Activated naive CD8-positive, alpha-beta T cell (primary cell): Measurements from ENCODE around the gene WNT7B.

Experiments
- H3K27ac Mint-ChIP-seq: one replicate; pipeline ENCODE4 v1.8.0; 2021; ENCODE audit warnings: mixed read lengths
- H3K27me3 Mint-ChIP-seq: one replicate; pipeline ENCODE4 v1.8.0; 2021; ENCODE audit warnings: mixed read lengths
- H3K36me3 Mint-ChIP-seq: one replicate; pipeline ENCODE4 v1.8.0; 2021; ENCODE audit warnings: mixed read lengths
- H3K4me1 Mint-ChIP-seq: one replicate; pipeline ENCODE4 v1.8.0; 2021; ENCODE audit warnings: low read depth, mixed read lengths
- H3K4me3 Mint-ChIP-seq: one replicate; pipeline ENCODE4 v1.8.0; 2021; ENCODE audit warnings: mild to moderate bottlenecking, mixed read lengths
- H3K9me3 Mint-ChIP-seq: one replicate; pipeline ENCODE4 v1.8.0; 2021; ENCODE audit warnings: low read depth, mixed read lengths

Gene WNT7B

DNA sequence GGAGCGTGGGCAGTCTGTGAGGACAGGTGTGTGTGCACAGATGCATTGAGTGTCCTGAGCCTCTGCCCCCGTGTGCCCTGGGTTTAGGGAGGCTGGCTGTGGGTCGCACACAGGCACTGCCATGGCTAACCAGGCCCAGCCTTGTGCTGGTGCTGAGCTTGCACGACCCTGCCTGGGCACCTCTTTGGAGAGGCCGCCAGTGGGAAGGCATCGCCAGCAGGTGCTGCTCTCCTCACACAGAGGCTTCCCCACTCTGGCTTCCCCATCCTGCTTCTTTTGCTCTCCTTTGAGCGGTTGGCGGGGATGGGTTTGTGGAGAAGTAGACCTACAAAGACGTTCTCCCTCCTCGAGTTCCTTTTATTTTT, 4.1 kb downstream of the WNT7B start:
- Mint-ChIP-seq H3K4me3 (no peak overlapping the region), H3K27ac (no peak overlapping the region), H3K9me3 (no peaks in the 10 kb centered on the region), H3K27me3 (peaks cover 26% of the 10 kb centered on the region), H3K4me1 (peaks cover 14% of the 10 kb centered on the region), H3K36me3 (no peaks in the 10 kb centered on the region)

- Mint-ChIP-seq H3K27me3 (peaks cover 24% of the 10 kb centered on the region), H3K36me3 (no peaks in the 10 kb centered on the region), H3K27ac (no peak overlapping the region), H3K4me3 (no peak overlapping the region), H3K9me3 (no peaks in the 10 kb centered on the region), H3K4me1 (peaks cover 10% of the 10 kb centered on the region)
Measured at GRCh38 chr22:45972091-45972888, 4.7 kb downstream of the WNT7B start.

- no peak overlapping the region for H3K27ac Mint-ChIP-seq
- H3K27me3 Mint-ChIP-seq = peaks cover 24% of the 10 kb centered on the region
Measured at GRCh38 chr22:45971408-45972028, 5.4 kb downstream of the WNT7B start.

GRCh38 chr22:45970705-45971407, 6.1 kb downstream of the WNT7B start:
- peaks cover 24% of the 10 kb centered on the region for H3K27me3 Mint-ChIP-seq
- H3K36me3 Mint-ChIP-seq = no peaks in the 10 kb centered on the region
- H3K27ac Mint-ChIP-seq = no peak overlapping the region
- peaks cover 10% of the 10 kb centered on the region for H3K4me1 Mint-ChIP-seq
- H3K9me3 Mint-ChIP-seq = no peaks in the 10 kb centered on the region
- peak overlapping the region; percentile 23 for H3K4me3 Mint-ChIP-seq

More at GRCh38 chr22:45971408-45972028, 5.4 kb downstream of the WNT7B start:
- Mint-ChIP-seq H3K4me3 (no peak overlapping the region), H3K36me3 (no peaks in the 10 kb centered on the region), H3K9me3 (no peaks in the 10 kb centered on the region), H3K4me1 (peaks cover 10% of the 10 kb centered on the region)

- Mint-ChIP-seq H3K9me3 (no peaks in the 10 kb centered on the region), H3K4me3 (no peak overlapping the region), H3K27ac (no peak overlapping the region), H3K27me3 (peaks cover 19% of the 10 kb centered on the region), H3K36me3 (no peaks in the 10 kb centered on the region), H3K4me1 (peaks cover 6% of the 10 kb centered on the region)
Measured at GRCh38 chr22:45969801-45970470, 7.0 kb downstream of the WNT7B start.

- Mint-ChIP-seq H3K4me3 (no peak overlapping the region), H3K9me3 (no peaks in the 10 kb centered on the region), H3K27ac (no peak overlapping the region), H3K36me3 (no peaks in the 10 kb centered on the region), H3K27me3 (peaks cover 15% of the 10 kb centered on the region), H3K4me1 (peaks cover 4% of the 10 kb centered on the region)
Measured at GRCh38 chr22:45969414-45969799, 7.6 kb downstream of the WNT7B start.

GRCh38 chr22:45968751-45969413, 8.1 kb downstream of the WNT7B start:
- H3K4me3 Mint-ChIP-seq = no peak overlapping the region
- H3K4me1 Mint-ChIP-seq = peaks cover 4% of the 10 kb centered on the region
- no peak overlapping the region for H3K27ac Mint-ChIP-seq
- H3K9me3 Mint-ChIP-seq = no peaks in the 10 kb centered on the region
- H3K27me3 Mint-ChIP-seq = peaks cover 11% of the 10 kb centered on the region
- H3K36me3 Mint-ChIP-seq = no peaks in the 10 kb centered on the region

DNA sequence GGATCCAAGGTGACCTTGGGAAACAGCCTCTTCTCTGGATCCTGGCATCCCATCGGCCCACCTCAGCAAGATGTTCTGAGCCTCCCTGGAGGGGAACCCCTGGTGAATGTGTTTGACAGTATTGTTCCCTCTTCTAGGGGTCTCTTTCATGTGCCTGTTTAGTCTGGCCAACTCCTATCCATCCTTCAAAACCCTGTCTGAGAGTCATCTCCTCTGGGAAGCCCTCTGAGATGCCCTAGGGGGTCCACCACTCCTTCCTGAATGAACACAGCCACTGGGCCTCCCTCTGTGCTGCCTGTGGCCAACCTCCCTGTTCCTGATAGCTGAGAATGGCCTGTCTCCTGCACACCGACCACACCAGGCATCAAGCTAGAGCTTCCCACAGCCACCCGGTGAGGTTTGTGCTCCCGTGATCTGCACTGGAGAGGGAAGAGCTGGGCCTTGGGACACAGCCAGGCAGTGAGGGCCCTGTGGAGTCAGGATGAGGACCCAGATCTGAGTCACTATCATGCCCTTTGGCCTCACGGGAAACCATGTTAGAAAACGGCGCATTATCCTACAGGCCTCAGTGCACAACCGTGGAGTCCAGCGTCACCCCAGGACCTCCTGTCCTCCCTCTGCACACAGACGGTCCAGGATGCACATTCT, 8.8 kb downstream of the WNT7B start:
- peaks cover 3% of the 10 kb centered on the region for H3K4me1 Mint-ChIP-seq
- no peak overlapping the region for H3K27ac Mint-ChIP-seq
- no peaks in the 10 kb centered on the region for H3K9me3 Mint-ChIP-seq
- H3K27me3 Mint-ChIP-seq = peaks cover 7% of the 10 kb centered on the region
- H3K36me3 Mint-ChIP-seq = no peaks in the 10 kb centered on the region
- no peak overlapping the region for H3K4me3 Mint-ChIP-seq

GRCh38 chr22:45966895-45967365, 10.0 kb downstream of the WNT7B start:
- H3K9me3 Mint-ChIP-seq = no peaks in the 10 kb centered on the region
- H3K4me1 Mint-ChIP-seq = peaks cover 2% of the 10 kb centered on the region
- no peak overlapping the region for H3K4me3 Mint-ChIP-seq
- H3K27ac Mint-ChIP-seq = no peak overlapping the region
- H3K36me3 Mint-ChIP-seq = no peaks in the 10 kb centered on the region
- peaks cover 5% of the 10 kb centered on the region for H3K27me3 Mint-ChIP-seq

GRCh38 chr22:45966320-45966894, 10.6 kb downstream of the WNT7B start:
- H3K27me3 Mint-ChIP-seq = peaks cover 5% of the 10 kb centered on the region
- no peak overlapping the region for H3K4me3 Mint-ChIP-seq
- H3K4me1 Mint-ChIP-seq = peaks cover 2% of the 10 kb centered on the region
- no peaks in the 10 kb centered on the region for H3K36me3 Mint-ChIP-seq
- no peak overlapping the region for H3K27ac Mint-ChIP-seq
- H3K9me3 Mint-ChIP-seq = no peaks in the 10 kb centered on the region

DNA sequence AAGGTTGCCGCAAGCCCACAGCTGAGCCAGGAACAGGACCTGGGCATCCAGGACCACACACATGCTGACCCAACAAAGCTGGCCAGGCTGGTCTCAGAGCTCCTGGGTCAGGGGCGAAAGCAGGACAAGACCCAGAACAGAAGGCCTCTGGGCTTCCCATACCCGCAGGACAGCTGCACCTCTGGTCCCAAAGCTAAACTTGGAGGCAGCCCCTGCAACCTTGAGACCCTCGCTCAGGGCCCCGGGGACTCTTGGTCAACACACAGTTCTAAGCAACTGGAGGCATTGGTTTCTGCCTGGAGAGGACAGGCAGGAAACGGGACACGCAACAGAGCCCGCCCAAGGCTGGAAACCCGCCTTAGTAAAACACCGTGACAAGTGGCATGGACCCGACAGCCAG, 11.4 kb downstream of the WNT7B start:
- Mint-ChIP-seq H3K9me3 (no peaks in the 10 kb centered on the region), H3K27ac (no peak overlapping the region), H3K4me3 (no peak overlapping the region), H3K4me1 (peaks cover 2% of the 10 kb centered on the region), H3K27me3 (peaks cover 5% of the 10 kb centered on the region), H3K36me3 (no peaks in the 10 kb centered on the region)

DNA sequence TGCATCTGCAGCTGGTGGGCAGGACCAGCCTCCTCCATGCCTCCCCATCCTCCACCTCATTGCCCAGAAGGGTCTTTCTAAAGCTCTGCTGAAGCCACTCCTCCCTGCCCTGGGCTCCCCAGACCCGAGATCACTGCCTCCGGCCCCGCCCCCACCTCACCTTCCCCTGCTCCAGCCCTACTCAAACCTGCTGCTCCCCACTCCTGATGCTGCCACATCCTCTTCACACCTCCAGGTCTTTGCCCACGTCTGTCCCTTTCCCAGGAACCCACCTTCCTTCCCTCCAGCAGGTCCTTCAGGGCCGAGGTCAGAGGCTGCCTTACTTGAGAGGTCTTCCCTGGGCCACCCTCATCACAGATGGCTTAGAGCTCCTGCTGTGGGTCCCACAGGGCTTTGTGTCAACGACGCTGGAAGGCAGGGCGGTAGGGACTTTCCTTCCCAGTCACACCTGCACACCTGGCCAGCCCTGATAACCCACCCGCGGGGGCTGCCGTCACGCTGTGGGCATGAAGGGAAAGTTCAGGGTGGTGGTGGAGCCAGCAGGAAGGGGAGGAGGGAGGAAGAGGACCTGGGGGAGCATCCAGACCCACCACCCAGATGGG, 11.9 kb downstream of the WNT7B start:
- Mint-ChIP-seq H3K9me3 (no peaks in the 10 kb centered on the region), H3K27ac (no peak overlapping the region), H3K27me3 (peaks cover 5% of the 10 kb centered on the region), H3K4me3 (no peak overlapping the region), H3K4me1 (peaks cover 2% of the 10 kb centered on the region), H3K36me3 (no peaks in the 10 kb centered on the region)

GRCh38 chr22:45964372-45964771, 12.6 kb downstream of the WNT7B start:
- peaks cover 5% of the 10 kb centered on the region for H3K27me3 Mint-ChIP-seq
- no peak overlapping the region for H3K4me3 Mint-ChIP-seq
- H3K4me1 Mint-ChIP-seq = no peaks in the 10 kb centered on the region
- no peaks in the 10 kb centered on the region for H3K36me3 Mint-ChIP-seq
- H3K9me3 Mint-ChIP-seq = no peaks in the 10 kb centered on the region
- H3K27ac Mint-ChIP-seq = no peak overlapping the region
